Sigmoid colon (tissue), 7 donors: ENCODE measurements around the gene PRKAR2B. TPM values are rescaled to one million over a fixed set of nuclear protein-coding genes. Genes with fewer than 3 reads are reported as not detected.

Experiments used
- DNase-seq: peaks from one replicate; pipeline ENCODE4 v3.0.0-alpha.2; 2019
- H3K27ac ChIP-seq, 4 donors: fragments of 200-600 bp; sonication (generic); one replicate each; pipeline ENCODE4 v1.5.1; 2016 to 2019; ENCODE audit warnings: mild to moderate bottlenecking in 1 of 4
- H3K27me3 ChIP-seq, 3 donors: fragments of 200-600 bp; sonication (generic); one replicate each; pipeline ENCODE4 v1.5.1; 2019; ENCODE audit warnings: mild to moderate bottlenecking in 1 of 3
- H3K36me3 ChIP-seq, 4 donors: fragments of 200-600 bp; sonication (generic); one replicate each; pipeline ENCODE4 v1.5.1; 2016 to 2019
- H3K4me1 ChIP-seq, 4 donors: fragments of 200-600 bp; sonication (generic); one replicate each; pipeline ENCODE4 v1.5.1; 2017 to 2019
- H3K4me3 ChIP-seq, 4 donors: fragments of 200-600 bp; sonication (generic); one replicate each; pipeline ENCODE4 v1.5.1; 2017 to 2019; ENCODE audit warnings: mild to moderate bottlenecking in 2 of 4, moderate library complexity in 1 of 4
- H3K9me3 ChIP-seq, 4 donors: fragments of 200-600 bp in 3 of 4; sonication (generic) in 3 of 4; one replicate each; pipeline versions ENCODE4 v1.5.1 to v1.6.1; 2013 to 2019
- CTCF ChIP-seq, 4 experiments: fragments of 450-650 bp in 3 of 4; fragments of 200-600 bp in 1 of 4; IDR thresholded peaks; one replicate each; pipeline ENCODE4 v1.5.1; 2016 to 2019; ENCODE audit warnings: antibody characterized with exemption in 4 of 4, mild to moderate bottlenecking in 3 of 4, moderate library complexity in 2 of 4
- EP300 ChIP-seq, 4 donors: sonication (generic); formaldehyde crosslinking; IDR thresholded peaks; one replicate each; pipeline ENCODE4 v1.6.1; 2017; ENCODE audit warnings: antibody characterized with exemption in 4 of 4
- POLR2A ChIP-seq, 2 donors: fragments of 450-650 bp; IDR thresholded peaks; one replicate each; pipeline ENCODE4 v1.6.1; 2016; ENCODE audit warnings: antibody characterized with exemption in 2 of 2, mild to moderate bottlenecking in 2 of 2, moderate library complexity in 2 of 2
- POLR2AphosphoS5 ChIP-seq, 4 donors: sonication (generic); formaldehyde crosslinking; IDR thresholded peaks; one replicate each; pipeline ENCODE4 v1.6.1; 2017; ENCODE audit warnings: antibody characterized with exemption in 4 of 4
- WGBS, 2 donors: extraction: QIAGEN DNeasy Blood & Tissue Kit; methylation state at CpG; one replicate each; pipeline ENCODE4 v1.1.7; 2013; 5-methylcytosine and 5-hydroxymethylcytosine counted together
- intact Hi-C: fragments of 100-400 bp; cut with DNase I; formaldehyde crosslinking; loops from one replicate; pipeline ENCODE4 v1.15.1; 2023
- polyA plus RNA-seq, 3 donors: library from polyadenylated mRNA; stranded (reverse); fragments of 200-250 nt; gene quantifications; one replicate each; pipeline ENCODE4 v1.2.3, GENCODE V29; 2013
- total RNA-seq, 4 donors: library from RNA; depleted of rRNA; stranded (reverse); fragments of >200 nt; gene quantifications; one replicate each; pipeline ENCODE4 v1.1.0, GENCODE V29; 2016
- donor health status: healthy with polysubstance abuse.
- donor health status: Bipolar disorder and iron deficiency.
- donor health status: healthy.

The PRKAR2B gene
- total and polyA plus RNA-seq, 7 donors, result 8.1 to 40.0 (median 20.2) TPM

- no peak overlapping the region for H3K27ac ChIP-seq
- no peaks in the 10 kb centered on the region for H3K36me3 ChIP-seq
- H3K27me3 ChIP-seq, result no peaks in the 10 kb centered on the region
- H3K9me3 ChIP-seq, result no peaks in the 10 kb centered on the region
- no peak overlapping the region for H3K4me3 ChIP-seq
- H3K4me1 ChIP-seq, result peaks cover 0 to 8% (median 0%) of the 10 kb centered on the region in 4 donors
- DNase-seq, result no peak
- intact Hi-C loops, result loop anchor here (10.0 kb wide), 4 partner anchors 402 to 988 kb away; partner anchors contain the start of genes COG5, DLD and DUS4L
- 75 to 83% methylated on average over 5 of the region's 5 CpGs for WGBS, 2 donors
- TF ChIP-seq POLR2AphosphoS5 (IDR thresholded peaks at IDR 0.05) (no peak), POLR2A (IDR thresholded peaks at IDR 0.05) (no peak), CTCF (IDR thresholded peaks at IDR 0.05) (no peak), EP300 (IDR thresholded peaks at IDR 0.05) (no peak)
Observed at GRCh38 chr7:107162475-107162874, 118.0 kb downstream of the PRKAR2B start.

- no peak overlapping the region for H3K4me3 ChIP-seq
- no peaks in the 10 kb centered on the region for H3K9me3 ChIP-seq
- H3K4me1 ChIP-seq, result peaks cover 0 to 8% (median 0%) of the 10 kb centered on the region in 4 donors
- H3K27me3 ChIP-seq, result no peaks in the 10 kb centered on the region
- DNase-seq, result no peak
- no peaks in the 10 kb centered on the region for H3K36me3 ChIP-seq
- TF ChIP-seq CTCF (IDR thresholded peaks at IDR 0.05) (no peak), POLR2AphosphoS5 (IDR thresholded peaks at IDR 0.05) (no peak), EP300 (IDR thresholded peaks at IDR 0.05) (no peak), POLR2A (IDR thresholded peaks at IDR 0.05) (no peak)
- 50 to 74% methylated on average over 2 of the region's 2 CpGs for WGBS, 2 donors
- intact Hi-C loops, result loop anchor here (10.0 kb wide), 4 partner anchors 401 to 989 kb away; partner anchors contain the start of genes COG5, DLD and DUS4L
- H3K27ac ChIP-seq, result no peak overlapping the region
Observed at GRCh38 chr7:107164092-107164491, 119.6 kb downstream of the PRKAR2B start.

GRCh38 chr7:107165341-107165740, 120.8 kb downstream of the PRKAR2B start:
- H3K36me3 ChIP-seq, result no peaks in the 10 kb centered on the region
- 66 to 87% methylated on average over 3 of the region's 3 CpGs for WGBS, 2 donors
- no peak for DNase-seq
- TF ChIP-seq EP300 (IDR thresholded peaks at IDR 0.05) (no peak), POLR2A (IDR thresholded peaks at IDR 0.05) (no peak), CTCF (IDR thresholded peaks at IDR 0.05) (no peak), POLR2AphosphoS5 (IDR thresholded peaks at IDR 0.05) (no peak)
- H3K4me3 ChIP-seq, result no peak overlapping the region
- intact Hi-C loops, result loop anchor here (5.0 to 10.0 kb wide), 6 partner anchors 399 to 991 kb away; partner anchors contain the start of genes CBLL1, COG5, DLD and DUS4L
- H3K4me1 ChIP-seq, result peaks cover 0 to 10% (median 3%) of the 10 kb centered on the region in 4 donors
- H3K27me3 ChIP-seq, result no peaks in the 10 kb centered on the region
- H3K27ac ChIP-seq, result no peak overlapping the region
- H3K9me3 ChIP-seq, result no peaks in the 10 kb centered on the region

DNA sequence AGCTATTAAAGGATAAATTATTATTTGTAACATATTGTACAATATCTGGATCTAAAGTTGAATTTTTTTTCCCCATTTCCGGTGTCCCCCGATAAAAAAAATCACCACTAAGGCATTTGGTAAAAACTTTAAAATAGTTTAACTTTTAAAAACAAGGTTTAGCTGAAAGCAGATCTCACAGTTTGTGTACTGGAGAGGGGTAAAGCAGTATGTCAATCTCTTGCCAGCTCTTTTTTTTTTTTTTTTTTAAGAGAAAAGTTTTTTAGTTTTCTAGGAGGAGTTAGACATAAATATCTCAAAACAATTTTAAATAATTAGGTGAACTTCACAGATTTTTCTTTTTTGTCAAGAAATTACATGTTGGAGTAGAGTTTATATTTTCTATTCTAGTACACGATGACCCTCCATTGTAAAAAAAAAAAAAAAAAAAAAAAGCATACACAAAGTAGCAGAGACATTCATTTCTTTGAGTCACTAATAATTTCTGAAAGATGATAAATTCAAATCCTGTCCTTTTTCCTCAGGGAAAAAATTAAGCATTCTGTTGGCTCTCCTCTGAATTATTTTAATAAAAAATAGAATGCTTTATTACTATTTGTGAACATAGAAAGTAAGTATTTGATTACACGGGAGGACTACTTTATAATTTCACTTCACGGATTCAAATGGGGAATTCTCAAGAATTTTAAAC, 122.4 kb downstream of the PRKAR2B start:
- 37 to 41% methylated on average over 5 of the region's 5 CpGs for WGBS, 2 donors
- no peak for TF ChIP-seq POLR2A (IDR thresholded peaks at IDR 0.05)
- TF ChIP-seq CTCF (IDR thresholded peaks at IDR 0.05), result no peak

More for the DNA sequence above, 122.4 kb downstream of the PRKAR2B start:
- H3K4me3 ChIP-seq, result peak overlapping the region; percentile 7 to 97 (median 57)
- no peaks in the 10 kb centered on the region for H3K36me3 ChIP-seq
- no peaks in the 10 kb centered on the region for H3K27me3 ChIP-seq
- H3K27ac ChIP-seq, result peak overlapping the region; percentile 92 to 100 (median 96)
- peaks cover 0 to 24% (median 17%) of the 10 kb centered on the region in 4 donors for H3K4me1 ChIP-seq
- no peaks in the 10 kb centered on the region for H3K9me3 ChIP-seq
- DNase-seq, result no peak
- intact Hi-C loops, result loop anchor here (5.0 to 10.0 kb wide), 6 partner anchors 398 to 992 kb away; partner anchors contain the start of genes CBLL1, COG5, DLD and DUS4L
